Measurements from ENCODE around the gene EEF1AKMT1. TPM values are rescaled to one million over a fixed set of nuclear protein-coding genes. Genes with fewer than 3 reads are reported as not detected.

The EEF1AKMT1 gene
- total and polyA plus RNA-seq, 11 donors = 4.5 to 10.2 (median 8.7) TPM

DNA sequence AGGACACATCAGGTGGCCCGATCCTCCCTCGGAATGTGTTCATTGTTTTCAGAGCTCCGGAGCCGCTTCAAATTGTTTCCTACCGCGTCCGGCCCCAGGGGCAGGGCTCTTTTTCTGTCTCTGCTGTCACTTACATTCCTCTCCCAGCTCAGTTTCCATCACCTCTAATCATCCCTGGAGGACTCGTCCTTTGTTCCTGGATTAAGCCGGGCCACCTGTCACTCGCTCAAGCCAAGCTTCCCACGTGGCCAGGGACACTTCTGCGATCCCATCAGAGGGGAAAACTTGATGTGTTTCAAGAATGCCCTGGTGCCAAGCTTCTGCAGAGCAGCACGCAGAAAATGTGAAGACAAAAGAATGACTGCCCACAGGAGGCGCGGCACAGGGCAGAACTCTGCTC lies 56.8 kb downstream of the EEF1AKMT1 start:
- WGBS, 4 donors = 59 to 78% (median 70%) methylated on average over 15 of the region's 15 CpGs
- intact Hi-C loops (cut with DNase I) = loop anchor here in 4 of 10 donors (5.0 to 10.0 kb wide), 3 partner anchors 55 to 222 kb away; partner anchors contain the start of gene EEF1AKMT1 (in 2 of the 4)
- no peak for TF ChIP-seq POLR2A (IDR thresholded peaks at IDR 0.05)
- TF ChIP-seq, protein P1, sequence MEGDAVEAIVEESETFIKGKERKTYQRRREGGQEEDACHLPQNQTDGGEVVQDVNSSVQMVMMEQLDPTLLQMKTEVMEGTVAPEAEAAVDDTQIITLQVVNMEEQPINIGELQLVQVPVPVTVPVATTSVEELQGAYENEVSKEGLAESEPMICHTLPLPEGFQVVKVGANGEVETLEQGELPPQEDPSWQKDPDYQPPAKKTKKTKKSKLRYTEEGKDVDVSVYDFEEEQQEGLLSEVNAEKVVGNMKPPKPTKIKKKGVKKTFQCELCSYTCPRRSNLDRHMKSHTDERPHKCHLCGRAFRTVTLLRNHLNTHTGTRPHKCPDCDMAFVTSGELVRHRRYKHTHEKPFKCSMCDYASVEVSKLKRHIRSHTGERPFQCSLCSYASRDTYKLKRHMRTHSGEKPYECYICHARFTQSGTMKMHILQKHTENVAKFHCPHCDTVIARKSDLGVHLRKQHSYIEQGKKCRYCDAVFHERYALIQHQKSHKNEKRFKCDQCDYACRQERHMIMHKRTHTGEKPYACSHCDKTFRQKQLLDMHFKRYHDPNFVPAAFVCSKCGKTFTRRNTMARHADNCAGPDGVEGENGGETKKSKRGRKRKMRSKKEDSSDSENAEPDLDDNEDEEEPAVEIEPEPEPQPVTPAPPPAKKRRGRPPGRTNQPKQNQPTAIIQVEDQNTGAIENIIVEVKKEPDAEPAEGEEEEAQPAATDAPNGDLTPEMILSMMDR (IDR thresholded peaks at IDR 0.05) = no peak
- H3K27me3 ChIP-seq = peaks cover 0 to 12% (median 0%) of the 10 kb centered on the region in 9 donors
- no peak for DNase-seq
- no peak overlapping the region for H3K4me3 ChIP-seq
- no peak overlapping the region for H3K27ac ChIP-seq
- H3K9me3 ChIP-seq = no peaks in the 10 kb centered on the region
- H3K36me3 ChIP-seq = no peaks in the 10 kb centered on the region
- peaks cover 0 to 38% (median 24%) of the 10 kb centered on the region in 12 donors for H3K4me1 ChIP-seq
- ATAC-seq = no peak

DNA sequence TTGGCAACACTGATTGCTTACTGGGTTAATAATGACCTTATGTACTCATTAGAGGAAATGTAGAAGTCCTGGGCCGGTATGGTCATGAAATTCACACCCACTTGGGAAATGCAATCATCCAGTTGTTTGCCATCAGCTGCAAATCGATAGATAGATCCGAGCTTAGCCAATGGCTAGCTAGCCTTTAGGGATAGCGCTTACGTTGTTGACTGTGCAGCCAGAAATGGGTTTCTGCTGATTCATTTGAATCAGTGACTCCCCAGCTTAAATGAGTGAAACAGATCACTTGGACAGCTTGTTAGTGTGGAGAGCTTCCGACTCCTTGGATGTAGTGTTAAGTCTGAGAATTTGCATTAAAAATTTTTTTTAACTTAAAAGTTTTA lies 58.4 kb downstream of the EEF1AKMT1 start:
- Histone ChIP-seq H3K4me1 (peaks cover 0 to 32% (median 16%) of the 10 kb centered on the region in 12 donors), H3K36me3 (no peaks in the 10 kb centered on the region), H3K4me3 (no peak overlapping the region), H3K9me3 (no peaks in the 10 kb centered on the region), H3K27me3 (no peaks in the 10 kb centered on the region), H3K27ac (peak overlapping the region in 6 of 12 donors; percentile 57 to 82 (median 78))
- intact Hi-C loops (cut with DNase I) = loop anchor here in 4 of 10 donors (5.0 to 10.0 kb wide), 3 partner anchors 57 to 221 kb away; partner anchors contain the start of gene EEF1AKMT1 (in 2 of the 4)
- TF ChIP-seq, protein P1 (IDR thresholded peaks at IDR 0.05) = no peak
- no peak for TF ChIP-seq POLR2A (IDR thresholded peaks at IDR 0.05)
- DNase-seq = no peak
- no peak for ATAC-seq
- 68 to 84% (median 82%) methylated on average over 6 of the region's 6 CpGs for WGBS, 4 donors

DNA sequence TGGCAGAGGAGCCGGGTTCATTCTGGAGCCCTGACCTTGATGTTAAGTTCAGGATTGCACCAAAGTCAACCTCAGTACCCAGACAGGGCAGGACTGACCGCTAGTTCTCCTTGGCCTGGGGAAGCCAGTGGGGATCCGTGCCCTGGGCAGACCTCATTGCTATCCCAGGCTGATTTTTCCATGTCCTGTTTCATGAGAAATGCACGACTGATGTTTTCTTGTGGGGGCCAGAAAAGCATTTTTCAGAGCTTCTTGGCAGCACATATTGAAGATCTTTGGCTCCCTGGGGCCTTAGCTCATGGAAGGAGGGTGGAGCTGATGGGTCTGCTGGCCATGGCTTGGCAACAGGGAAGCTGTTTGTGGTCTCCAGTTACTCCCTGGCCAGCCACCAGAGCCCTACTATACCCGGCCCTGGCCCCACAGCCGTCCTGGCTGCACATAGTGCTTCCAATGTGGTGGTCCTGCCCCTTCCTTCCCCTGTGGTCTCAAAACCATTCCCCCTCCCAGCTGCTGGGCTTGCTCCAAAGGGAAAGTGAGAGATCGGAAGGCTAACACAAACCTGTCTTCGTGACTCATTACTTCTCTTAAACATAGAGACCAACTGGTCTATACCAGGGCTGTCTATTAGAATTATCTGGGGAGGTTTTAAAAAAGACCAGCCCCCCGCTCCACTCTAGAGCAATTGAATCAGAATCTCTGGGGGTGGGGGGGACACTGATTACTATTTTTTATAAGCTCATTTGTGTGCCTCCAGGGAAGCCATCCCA lies 59.0 kb downstream of the EEF1AKMT1 start:
- H3K4me3 ChIP-seq = peak overlapping the region in 1 of 12 donors; percentile 14
- intact Hi-C loops (cut with DNase I) = loop anchor here in 9 of 10 donors (5.0 to 10.0 kb wide), 8 partner anchors 58 to 220 kb away; partner anchors contain the start of gene EEF1AKMT1 (in 4 of the 9)
- H3K36me3 ChIP-seq = no peaks in the 10 kb centered on the region

More for the DNA sequence above, 59.0 kb downstream of the EEF1AKMT1 start:
- H3K4me1 ChIP-seq = peaks cover 0 to 32% (median 16%) of the 10 kb centered on the region in 12 donors
- H3K27me3 ChIP-seq = no peaks in the 10 kb centered on the region
- DNase-seq (peak; percentile 49 to 75 (median 67)), ATAC-seq (peak; percentile 62 to 81 (median 75))
- no peaks in the 10 kb centered on the region for H3K9me3 ChIP-seq
- H3K27ac ChIP-seq = peak overlapping the region; percentile 20 to 92 (median 64)
- TF ChIP-seq, protein P1 (IDR thresholded peaks at IDR 0.05) = no peak
- TF ChIP-seq POLR2A (IDR thresholded peaks at IDR 0.05) = no peak
- 41 to 61% (median 50%) methylated on average over 9 of the region's 9 CpGs for WGBS, 4 donors

Measured in heart left ventricle (tissue), 16 donors.